ENCODE measurements around the gene DCLK2.

DCLK2 gene

GRCh38 chr4:150145946-150146340, 67.7 kb downstream of the DCLK2 start:
- POLR2A ChIA-PET, result no interaction called here
- Histone ChIP-seq H3K4me1 (ENCODE audit: control insufficient read depth, insufficient read depth, low read length) (no peaks in the 10 kb centered on the region), H3K9me3 (ENCODE audit: control insufficient read depth, insufficient read depth, low read depth, low read length) (no peaks in the 10 kb centered on the region), H3K27ac (ENCODE audit: extremely low read depth, low read depth, low read length) (no peak overlapping the region), H3K36me3 (ENCODE audit: control insufficient read depth in 2 of 2, insufficient read depth in 1 of 2, low read length in 2 of 2) (no peaks in the 10 kb centered on the region), H3K4me3 (ENCODE audit: low read depth, low read length) (no peak overlapping the region)
- CTCF ChIA-PET, result interaction anchor here (0.9 kb wide), 2 partner anchors 8 to 18 kb away, joined by 3 read pairs; no protein-coding TSS in a partner anchor
- TF ChIP-seq ZNF76 (tag by site-specific recombination; IDR thresholded peaks at IDR 0.05; ENCODE audit: borderline replicate concordance, low read depth) (no peak), ZNF221 (tag by site-specific recombination; IDR thresholded peaks at IDR 0.05; ENCODE audit: borderline replicate concordance) (no peak), ZNF692 (tag by site-specific recombination; IDR thresholded peaks at IDR 0.05) (no peak), ZFP41 (tag by site-specific recombination; IDR thresholded peaks at IDR 0.05; ENCODE audit: borderline replicate concordance) (no peak), ZNF433 (tag by site-specific recombination; IDR thresholded peaks at IDR 0.05; ENCODE audit: low read depth) (no peak), ZNF248 (tag by site-specific recombination; IDR thresholded peaks at IDR 0.05) (no peak), ZNF792 (tag by site-specific recombination; IDR thresholded peaks at IDR 0.05) (no peak), ZNF529 (tag by site-specific recombination; IDR thresholded peaks at IDR 0.05; ENCODE audit: insufficient replicate concordance) (no peak), ZNF140 (tag by site-specific recombination; IDR thresholded peaks at IDR 0.05) (no peak), ZNF530 (tag by site-specific recombination; IDR thresholded peaks at IDR 0.05; ENCODE audit: low read depth) (no peak), KLF17 (tag by site-specific recombination; IDR thresholded peaks at IDR 0.05) (no peak), ZNF571 (tag by site-specific recombination; IDR thresholded peaks at IDR 0.05) (no peak), INSM2 (tag by site-specific recombination; IDR thresholded peaks at IDR 0.05) (no peak), ZBTB1 (tag by site-specific recombination; IDR thresholded peaks at IDR 0.05) (no peak), ZNF473 (tag by site-specific recombination; IDR thresholded peaks at IDR 0.05) (no peak), ZNF843 (tag by site-specific recombination; IDR thresholded peaks at IDR 0.05) (no peak), ZNF416 (tag by site-specific recombination; IDR thresholded peaks at IDR 0.05) (no peak), BCL11A (tag by site-specific recombination; IDR thresholded peaks at IDR 0.05; ENCODE audit: low read depth) (no peak), ZNF302 (tag by site-specific recombination; IDR thresholded peaks at IDR 0.05; ENCODE audit: low read depth) (no peak)

DNA sequence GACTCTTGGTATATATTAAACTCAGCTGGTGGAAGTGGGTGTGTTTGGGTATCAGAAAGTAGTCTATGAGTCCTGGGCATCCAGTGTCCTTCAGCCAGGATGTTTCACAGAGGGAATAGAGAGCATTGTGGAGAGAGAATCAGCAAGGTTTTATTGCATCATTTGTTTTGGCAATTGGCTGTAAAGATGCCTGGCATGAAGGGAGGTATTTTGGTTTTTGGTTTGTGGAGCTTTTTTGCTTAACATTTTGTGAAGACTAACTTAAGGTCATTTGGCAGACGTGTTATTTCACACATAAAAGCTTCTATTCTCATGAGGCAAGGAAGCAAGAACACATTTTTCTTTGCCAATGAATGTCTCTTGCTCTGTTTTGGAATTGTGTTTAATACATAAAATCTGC, 71.1 kb downstream of the DCLK2 start:
- Histone ChIP-seq H3K4me3 (ENCODE audit: low read depth, low read length) (no peak overlapping the region), H3K36me3 (ENCODE audit: control insufficient read depth in 2 of 2, insufficient read depth in 1 of 2, low read length in 2 of 2) (no peaks in the 10 kb centered on the region), H3K27ac (ENCODE audit: extremely low read depth, low read depth, low read length) (no peak overlapping the region), H3K9me3 (ENCODE audit: control insufficient read depth, insufficient read depth, low read depth, low read length) (no peaks in the 10 kb centered on the region), H3K4me1 (ENCODE audit: control insufficient read depth, insufficient read depth, low read length) (no peaks in the 10 kb centered on the region)
- TF ChIP-seq ATF2 (tag by site-specific recombination; IDR thresholded peaks at IDR 0.05; ENCODE audit: low read depth) (no peak), ZBTB48 (tag by site-specific recombination; IDR thresholded peaks at IDR 0.05) (no peak)
- POLR2A ChIA-PET, result no interaction called here
- CTCF ChIA-PET, result no interaction called here
